HG03045 (cell line): ENCODE results near the gene BICD1.

ENCODE experiments used
- ATAC-seq: cut with Tn5 transposase; IDR thresholded peaks from one replicate; pipeline ENCODE4 v1.9.1; 2021; ENCODE audit warnings: mild to moderate bottlenecking, moderate library complexity; ENCODE audit not compliant: unreplicated experiment

BICD1 gene

GRCh38 chr12:32331133-32331532, 224.5 kb downstream of the BICD1 start:
- ATAC-seq, result no peak

DNA sequence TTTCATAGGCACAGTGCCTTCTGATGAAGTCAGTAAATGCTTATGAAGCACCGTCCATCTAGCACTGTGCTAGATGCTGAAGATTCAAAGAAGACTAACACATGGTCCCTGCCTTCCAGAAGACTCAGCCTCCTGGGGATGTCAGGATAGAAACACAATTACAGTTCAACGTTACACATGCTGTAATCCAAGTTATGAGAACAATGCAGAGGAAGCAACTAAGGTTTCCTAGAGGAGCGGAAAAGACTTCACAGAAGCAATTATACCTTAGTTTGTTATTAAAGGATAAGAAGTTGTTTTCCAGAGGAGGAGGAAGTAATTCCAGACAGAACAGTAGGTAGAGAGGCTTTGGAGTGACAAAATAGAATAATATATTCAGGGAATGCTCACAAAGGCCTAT, 225.8 kb downstream of the BICD1 start:
- no peak for ATAC-seq

GRCh38 chr12:32334371-32334777, 227.7 kb downstream of the BICD1 start:
- no peak for ATAC-seq

- ATAC-seq, result no peak
Observed at GRCh38 chr12:32336261-32336660, 229.6 kb downstream of the BICD1 start.

- ATAC-seq, result no peak
Observed at GRCh38 chr12:32343496-32343895, 236.8 kb downstream of the BICD1 start.

DNA sequence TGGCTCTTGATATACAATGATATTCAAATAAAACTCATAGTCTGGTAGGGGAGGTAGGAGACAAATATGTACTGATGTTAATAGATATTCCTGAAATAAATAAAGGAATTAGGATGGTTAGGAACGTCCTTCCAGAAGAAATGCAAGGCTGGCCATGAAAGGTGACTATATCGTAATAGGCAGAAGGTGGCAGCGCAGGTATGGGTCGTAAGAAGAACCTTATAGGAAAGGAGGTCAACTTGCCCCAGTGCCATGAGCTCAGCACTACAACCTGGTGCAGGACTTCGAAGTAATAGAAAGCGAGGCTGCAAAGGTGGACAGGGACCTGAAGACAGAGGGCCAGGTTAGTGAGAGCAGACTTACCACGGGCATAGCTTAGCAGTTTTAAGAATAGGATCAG, 237.4 kb downstream of the BICD1 start:
- no peak for ATAC-seq

- ATAC-seq, result no peak
Observed at GRCh38 chr12:32353540-32353939, 246.9 kb downstream of the BICD1 start.

DNA sequence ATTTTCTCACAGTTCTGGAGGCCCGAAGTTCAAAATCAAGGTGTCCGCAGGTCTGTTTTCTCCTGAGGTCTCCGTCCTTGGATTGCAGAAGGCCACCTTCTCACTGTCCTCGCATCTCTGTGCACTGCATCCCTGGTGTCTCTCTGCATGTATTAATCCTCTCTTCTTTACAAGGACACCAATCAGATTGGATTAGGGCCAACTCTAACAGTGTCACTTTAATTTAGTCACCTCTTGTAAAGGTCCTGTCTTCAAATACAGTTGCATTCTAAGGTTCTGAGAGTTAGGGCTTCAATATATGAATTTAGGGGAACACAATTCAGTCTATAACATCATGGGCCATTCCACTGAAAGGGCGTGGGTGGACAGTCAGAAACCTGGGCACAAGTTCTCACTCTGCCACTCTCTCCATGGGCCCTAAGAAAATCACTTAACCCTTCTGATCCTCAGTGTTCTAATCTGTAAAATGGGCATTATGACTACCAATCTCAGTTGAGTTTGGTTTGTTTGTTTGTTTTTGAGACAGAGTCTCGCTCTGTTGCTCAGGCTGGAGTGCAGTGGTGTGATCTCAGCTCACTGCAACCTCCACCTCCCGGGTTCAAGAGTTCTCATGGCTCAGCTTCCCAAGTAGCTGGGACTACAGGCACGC, 251.1 kb downstream of the BICD1 start:
- ATAC-seq, result no peak

GRCh38 chr12:32360956-32361355, 254.3 kb downstream of the BICD1 start:
- ATAC-seq, result no peak

DNA sequence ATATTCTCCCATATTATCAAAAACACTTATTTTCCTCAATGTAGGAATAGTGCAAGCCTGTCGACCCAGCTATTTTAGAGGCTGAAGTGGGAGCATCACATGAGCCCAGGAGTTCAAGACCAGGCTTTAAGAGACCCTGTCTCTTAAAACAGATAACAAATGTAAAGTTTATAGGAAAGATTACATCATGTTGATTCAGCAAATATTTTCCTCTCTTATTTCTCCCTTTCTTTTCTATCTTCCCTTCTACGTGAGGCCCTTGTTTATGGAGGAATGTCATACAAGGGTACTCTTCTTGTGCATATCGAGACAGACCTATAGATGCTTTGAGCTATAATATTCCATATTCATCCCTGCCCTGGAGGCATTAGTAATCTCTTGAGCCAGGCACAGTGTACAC, 256.2 kb downstream of the BICD1 start:
- no peak for ATAC-seq

DNA sequence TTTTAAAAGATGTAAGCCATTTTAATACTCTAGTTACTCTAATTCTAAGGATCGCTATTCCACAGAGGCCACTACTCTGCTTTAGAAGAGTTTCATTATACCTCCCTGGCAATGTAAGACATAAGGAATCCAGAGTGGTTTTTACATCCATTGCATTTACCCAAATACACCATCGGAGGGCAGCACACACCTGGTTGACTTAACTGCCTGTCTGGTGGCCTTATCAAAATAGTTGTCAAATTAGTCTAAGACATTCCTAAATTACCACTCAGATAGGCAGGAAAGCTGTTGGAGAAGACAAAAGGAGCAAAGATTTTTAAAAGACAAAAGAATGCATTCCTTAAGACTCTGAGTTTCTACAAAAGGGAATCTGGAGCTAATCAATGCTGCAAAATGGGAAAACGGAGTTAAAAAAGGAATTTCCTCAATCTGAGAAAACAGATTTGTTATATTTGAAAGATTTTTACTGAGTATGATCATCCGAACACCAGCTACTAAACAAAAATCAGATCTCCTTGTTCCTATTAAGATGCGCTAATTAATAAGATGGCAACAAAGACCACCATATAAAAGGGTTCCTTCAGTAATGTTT, 258.9 kb downstream of the BICD1 start:
- ATAC-seq, result no peak

DNA sequence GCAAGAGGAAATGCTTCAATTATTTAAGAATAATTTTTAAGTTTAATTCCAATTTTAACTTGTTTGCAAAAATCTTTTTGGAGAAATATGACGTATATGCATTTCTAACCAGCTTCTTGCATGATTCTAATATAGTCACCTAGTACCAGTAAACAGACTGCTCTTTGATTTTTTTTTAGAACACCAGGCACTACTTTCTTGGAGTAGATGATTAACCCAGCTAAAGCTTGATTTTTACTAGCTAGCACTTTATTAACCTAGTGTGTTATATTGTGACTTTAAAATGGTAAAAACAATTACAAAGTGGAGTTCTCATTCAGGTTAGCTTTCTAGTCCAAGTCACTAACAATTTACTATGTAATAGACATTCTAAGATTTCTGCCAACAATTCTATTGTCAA, 260.1 kb downstream of the BICD1 start:
- ATAC-seq, result no peak

- ATAC-seq, result no peak
Observed at GRCh38 chr12:32367381-32367780, 260.7 kb downstream of the BICD1 start.

- no peak for ATAC-seq
Observed at GRCh38 chr12:32369202-32369601, 262.6 kb downstream of the BICD1 start.

DNA sequence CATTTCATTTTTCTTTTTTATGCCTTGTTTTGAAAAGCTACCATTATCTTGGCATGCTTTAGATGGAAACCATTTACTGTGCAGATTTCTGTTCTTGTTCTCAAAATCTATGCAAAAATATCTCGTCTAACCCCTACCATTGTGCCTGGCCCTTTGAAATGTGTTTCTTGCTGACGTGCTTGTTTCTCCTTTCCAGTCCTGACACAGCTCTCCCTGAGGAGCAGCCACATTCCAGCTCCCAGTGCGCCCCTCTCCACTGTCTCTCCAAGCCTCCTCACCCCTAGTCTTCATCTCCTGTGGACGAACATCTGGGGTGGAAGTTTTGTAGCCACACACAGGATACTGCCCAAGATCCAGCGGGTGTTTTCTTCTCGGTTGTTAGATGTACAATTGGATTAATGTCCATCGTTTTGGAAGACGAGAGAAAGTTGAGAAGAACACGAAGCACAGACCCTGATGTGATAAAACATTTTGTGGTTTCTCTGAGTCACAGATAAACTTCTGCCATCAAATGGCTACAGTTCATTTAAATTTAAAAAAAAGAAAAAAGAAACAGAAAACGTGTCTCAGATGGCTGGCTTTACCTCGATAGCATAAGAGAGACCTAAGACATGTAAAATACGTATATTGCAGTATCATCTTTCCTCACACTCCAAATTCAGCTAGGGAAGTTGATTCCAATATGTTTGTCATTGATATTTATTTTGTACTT, 270.9 kb downstream of the BICD1 start:
- no peak for ATAC-seq

DNA sequence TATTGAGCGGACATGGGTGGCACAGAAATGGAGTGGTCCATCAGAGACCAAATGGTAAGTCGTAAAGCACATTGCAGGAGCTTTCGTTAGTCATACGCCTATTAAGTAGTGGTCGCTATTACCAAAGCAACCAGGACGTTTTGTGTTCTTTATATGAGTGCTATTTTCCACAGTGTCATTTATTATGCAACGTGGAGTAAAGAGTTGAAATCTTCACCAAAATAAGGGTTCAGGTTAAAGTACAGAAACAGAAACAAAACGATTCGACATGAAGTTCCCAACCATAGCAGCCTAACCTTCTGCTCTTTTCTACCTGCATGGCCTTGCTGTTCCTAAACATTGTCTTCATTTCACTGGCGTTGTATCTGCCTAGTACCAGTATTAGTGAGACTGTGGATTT, 272.6 kb downstream of the BICD1 start:
- ATAC-seq, result no peak

GRCh38 chr12:32379667-32380066, 273.0 kb downstream of the BICD1 start:
- no peak for ATAC-seq

GRCh38 chr12:32382226-32382625, 275.6 kb downstream of the BICD1 start:
- no peak for ATAC-seq

GRCh38 chr12:32390572-32391219, 284.0 kb downstream of the BICD1 start:
- no peak for ATAC-seq

DNA sequence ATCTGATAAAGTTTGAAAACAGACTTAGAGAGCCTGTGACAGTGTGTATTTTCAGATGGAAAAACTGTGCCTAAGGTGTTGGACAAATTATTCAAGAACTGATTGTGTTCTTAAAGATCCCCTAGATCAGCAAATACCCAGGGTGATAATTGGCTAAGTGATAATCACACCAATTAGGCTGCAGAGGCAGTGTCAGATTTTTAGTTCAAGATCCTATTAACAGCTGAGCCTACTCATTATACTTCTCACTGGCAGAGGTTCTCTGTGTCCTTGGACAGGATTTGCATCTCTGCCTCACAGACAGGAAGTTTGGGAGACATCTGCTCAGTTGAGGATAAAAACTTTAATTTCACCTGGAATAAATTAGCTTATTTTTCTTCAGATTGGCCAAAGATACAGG, 288.4 kb downstream of the BICD1 start:
- ATAC-seq, result no peak

DNA sequence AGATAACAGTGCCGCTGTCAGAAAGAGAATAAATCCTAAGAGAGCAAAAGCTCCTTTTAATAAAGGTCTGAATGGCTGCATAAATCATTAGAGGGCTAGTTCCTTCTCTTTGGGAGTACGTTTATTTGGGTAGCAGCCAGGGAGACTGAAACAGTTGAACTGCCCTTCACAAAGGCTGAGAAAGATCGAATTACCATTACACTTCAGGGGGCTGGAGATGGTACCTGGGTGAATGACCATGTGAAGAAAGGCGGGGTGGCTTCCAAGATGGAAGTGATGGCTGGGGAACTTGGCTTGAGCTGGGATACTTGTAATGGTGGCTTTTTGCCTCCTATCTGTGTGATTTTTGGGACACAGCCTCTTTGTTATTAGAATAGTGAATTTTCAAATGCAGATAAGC, 291.0 kb downstream of the BICD1 start:
- no peak for ATAC-seq

DNA sequence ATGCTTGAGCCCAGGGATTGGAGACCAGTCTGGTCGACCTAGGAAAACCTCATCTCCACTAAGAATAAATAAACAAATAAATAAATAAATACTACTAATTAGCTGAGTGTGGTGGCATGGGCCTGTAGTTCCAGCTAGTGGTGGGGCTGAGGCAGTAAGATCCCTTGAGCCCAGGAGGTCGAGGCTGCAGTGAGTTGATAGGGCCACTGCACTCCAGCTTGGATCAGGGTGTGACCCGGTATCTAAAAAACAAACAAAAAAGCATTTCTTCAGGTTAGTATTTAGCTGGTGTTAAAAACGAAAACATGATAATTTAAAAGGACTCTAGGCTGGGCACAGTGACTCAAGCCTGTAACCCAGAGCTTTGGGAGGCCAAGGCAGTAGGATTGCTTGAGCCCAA, 291.5 kb downstream of the BICD1 start:
- no peak for ATAC-seq
